Measurements from ENCODE around the gene GOLGA8J. TPM values are rescaled to one million over a fixed set of nuclear protein-coding genes. Genes with fewer than 3 reads are reported as not detected.

The GOLGA8J gene
- total and polyA plus RNA-seq, 10 of the 15 experiments (the other 5 are each of a cell fraction or from before 2014, with no cell fraction given), result 0.23 TPM; not detected in 9

GRCh38 chr15:30062881-30063280 is 19.9 kb upstream of the GOLGA8J start:
- RAD21 ChIA-PET (ENCODE audit: unreplicated experiment), result no interaction called here
- 73% methylated on average over 4 of the region's 4 CpGs for WGBS (ENCODE audit: insufficient coverage, insufficient replicate concordance, low lambda C conversion rate, missing lambda C conversion rate)
- H2AFZ ChIP-seq (ENCODE audit: control insufficient read depth, low read depth, low read length), result no peak overlapping the region
- no peak overlapping the region for H3K9ac ChIP-seq (ENCODE audit: control insufficient read depth, insufficient read depth, low read length)
- no peak overlapping the region for H3K4me3 ChIP-seq
- intact Hi-C loops (cut with micrococcal nuclease; ENCODE audit: unreplicated experiment) (no loop called here), in situ Hi-C loops (cut with MboI) (loop anchor here (25.0 kb wide), 1 partner anchor 951 kb away; no protein-coding TSS in a partner anchor)
- POLR2A ChIA-PET, result no interaction called here
- no peak for FAIRE-seq
- H3K36me3 ChIP-seq (ENCODE audit: control insufficient read depth in 2 of 2, insufficient read depth in 2 of 2, low read length in 1 of 2), result no peaks in the 10 kb centered on the region
- DNase-seq (ENCODE audit: low read depth, low spot score), result no peak
- TF ChIP-seq PAX8 (IDR thresholded peaks at IDR 0.05), result no peak
- H3K27ac ChIP-seq (ENCODE audit: control insufficient read depth, insufficient read depth), result no peak overlapping the region
- CTCF ChIA-PET, result no interaction called here
- no peak overlapping the region for H3K4me2 ChIP-seq (ENCODE audit: control insufficient read depth, insufficient read depth)
- H3K9me3 ChIP-seq (replicated peaks; ENCODE audit: control insufficient read depth, insufficient read depth, low read length), result no peaks in the 10 kb centered on the region
- H3K79me2 ChIP-seq (ENCODE audit: control insufficient read depth, insufficient read depth, low read length), result no peaks in the 10 kb centered on the region
- no peaks in the 10 kb centered on the region for H3K27me3 ChIP-seq (replicated peaks in 1 of 2; ENCODE audit: control insufficient read depth in 2 of 2, insufficient read depth in 2 of 2, low read length in 1 of 2)
- SMC1A ChIA-PET (ENCODE audit: uncharacterized antibody, unreplicated experiment), result no interaction called here
- no TSS peak for BruUV-seq (replicated peaks)
- H3K4me1 ChIP-seq (ENCODE audit: control insufficient read depth, insufficient read depth, low read length), result no peaks in the 10 kb centered on the region
- no peaks in the 10 kb centered on the region for H4K20me1 ChIP-seq (ENCODE audit: control insufficient read depth, insufficient read depth)
- ATAC-seq, result no peak

- no peaks in the 10 kb centered on the region for H4K20me1 ChIP-seq (ENCODE audit: control insufficient read depth, insufficient read depth)
- no peaks in the 10 kb centered on the region for H3K79me2 ChIP-seq (ENCODE audit: control insufficient read depth, insufficient read depth, low read length)
- no peak overlapping the region for H3K9ac ChIP-seq (ENCODE audit: control insufficient read depth, insufficient read depth, low read length)
- H3K4me3 ChIP-seq, result no peak overlapping the region
- ChIA-PET POLR2A (no interaction called here), CTCF (no interaction called here), RAD21 (ENCODE audit: unreplicated experiment) (no interaction called here), SMC1A (ENCODE audit: uncharacterized antibody, unreplicated experiment) (no interaction called here)
- intact Hi-C loops (cut with micrococcal nuclease; ENCODE audit: unreplicated experiment) (no loop called here), in situ Hi-C loops (cut with MboI) (loop anchor here (25.0 kb wide), 1 partner anchor 952 kb away; no protein-coding TSS in a partner anchor)
- H3K27me3 ChIP-seq (replicated peaks in 1 of 2; ENCODE audit: control insufficient read depth in 2 of 2, insufficient read depth in 2 of 2, low read length in 1 of 2), result no peaks in the 10 kb centered on the region
- FAIRE-seq (no peak), ATAC-seq (no peak), DNase-seq (ENCODE audit: low read depth, low spot score) (no peak)
- H3K4me2 ChIP-seq (ENCODE audit: control insufficient read depth, insufficient read depth), result no peak overlapping the region
- no peak overlapping the region for H3K27ac ChIP-seq (ENCODE audit: control insufficient read depth, insufficient read depth)
- WGBS (ENCODE audit: insufficient coverage, insufficient replicate concordance, low lambda C conversion rate, missing lambda C conversion rate), result 0% methylated on average over 2 of the region's 2 CpGs
- no peaks in the 10 kb centered on the region for H3K36me3 ChIP-seq (ENCODE audit: control insufficient read depth in 2 of 2, insufficient read depth in 2 of 2, low read length in 1 of 2)
- no peak overlapping the region for H2AFZ ChIP-seq (ENCODE audit: control insufficient read depth, low read depth, low read length)
- H3K4me1 ChIP-seq (ENCODE audit: control insufficient read depth, insufficient read depth, low read length), result no peaks in the 10 kb centered on the region
- no peaks in the 10 kb centered on the region for H3K9me3 ChIP-seq (replicated peaks; ENCODE audit: control insufficient read depth, insufficient read depth, low read length)
- BruUV-seq (replicated peaks), result no TSS peak
- TF ChIP-seq TCF3 (IDR thresholded peaks at IDR 0.05; ENCODE audit: borderline replicate concordance, insufficient read depth, low read depth, low read length) (no peak), ASH2L (IDR thresholded peaks at IDR 0.05; ENCODE audit: borderline replicate concordance, low read depth) (no peak), ZBTB4 (CRISPR knock-in tag; IDR thresholded peaks at IDR 0.05) (no peak), PRDM15 (CRISPR knock-in tag; IDR thresholded peaks at IDR 0.05) (no peak), NFYB (IDR thresholded peaks at IDR 0.05; ENCODE audit: insufficient read depth, low read depth, low read length) (no peak), RUNX3 (IDR thresholded peaks at IDR 0.05; ENCODE audit: low read length) (no peak), EED (IDR thresholded peaks at IDR 0.05; ENCODE audit: low read depth) (no peak)
- TF ChIP-seq, protein P1, sequence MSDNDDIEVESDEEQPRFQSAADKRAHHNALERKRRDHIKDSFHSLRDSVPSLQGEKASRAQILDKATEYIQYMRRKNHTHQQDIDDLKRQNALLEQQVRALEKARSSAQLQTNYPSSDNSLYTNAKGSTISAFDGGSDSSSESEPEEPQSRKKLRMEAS (IDR thresholded peaks at IDR 0.05; ENCODE audit: low read depth, low read length), result no peak
Measured at GRCh38 chr15:30063835-30064546, 18.8 kb upstream of the GOLGA8J start.

Measured in GM12878 (cell line).